ENCODE measurements around the gene NAT14.

NAT14 gene

GRCh38 chr19:55467236-55468053 is 17.5 kb upstream of the NAT14 start:
- in situ Hi-C loops (cut with MboI; ENCODE audit: low sequenced_read_pairs), result no loop called here

DNA sequence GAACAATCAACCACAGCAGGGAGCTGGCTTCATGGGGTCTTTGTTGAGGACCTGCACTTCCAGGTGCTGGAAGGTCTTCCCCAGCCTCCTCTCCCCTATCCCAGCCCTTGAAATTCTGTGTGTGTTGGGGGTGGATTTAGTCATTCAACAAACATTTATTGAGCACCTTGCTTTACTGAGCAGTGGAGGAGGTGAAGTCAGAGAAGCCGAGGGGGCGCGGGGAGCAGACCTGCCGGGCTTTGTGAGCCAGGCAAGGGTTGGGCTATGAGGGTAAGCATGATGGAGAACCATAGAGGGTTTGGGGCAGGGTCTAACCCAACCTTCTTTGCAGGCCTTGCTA is 17.0 kb upstream of the NAT14 start:
- in situ Hi-C loops (cut with MboI; ENCODE audit: low sequenced_read_pairs), result no loop called here

- in situ Hi-C loops (cut with MboI; ENCODE audit: low sequenced_read_pairs), result no loop called here
These were observed 13.7 kb upstream of the NAT14 start for GRCh38 chr19:55471266-55471665.

DNA sequence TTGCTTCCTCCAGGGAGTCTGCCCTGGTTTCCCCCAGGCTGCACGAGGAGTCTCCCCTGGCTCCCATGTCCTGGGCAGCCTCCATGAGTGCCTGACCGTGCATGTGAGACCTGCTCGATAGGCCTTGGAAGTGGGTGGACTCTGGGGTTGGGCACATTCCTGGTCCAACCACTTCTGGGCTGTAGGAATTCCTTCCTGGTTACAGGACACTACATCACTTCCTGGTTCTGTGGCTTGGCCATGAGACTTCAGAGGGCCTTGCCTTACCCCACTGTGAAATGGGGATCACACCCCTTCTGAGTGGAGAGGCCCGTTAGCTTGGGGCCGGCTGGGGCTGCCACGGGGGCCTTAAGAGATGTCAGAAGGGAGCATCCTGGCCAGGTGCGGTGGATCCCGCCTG is 12.5 kb upstream of the NAT14 start:
- in situ Hi-C loops (cut with MboI; ENCODE audit: low sequenced_read_pairs), result no loop called here

DNA sequence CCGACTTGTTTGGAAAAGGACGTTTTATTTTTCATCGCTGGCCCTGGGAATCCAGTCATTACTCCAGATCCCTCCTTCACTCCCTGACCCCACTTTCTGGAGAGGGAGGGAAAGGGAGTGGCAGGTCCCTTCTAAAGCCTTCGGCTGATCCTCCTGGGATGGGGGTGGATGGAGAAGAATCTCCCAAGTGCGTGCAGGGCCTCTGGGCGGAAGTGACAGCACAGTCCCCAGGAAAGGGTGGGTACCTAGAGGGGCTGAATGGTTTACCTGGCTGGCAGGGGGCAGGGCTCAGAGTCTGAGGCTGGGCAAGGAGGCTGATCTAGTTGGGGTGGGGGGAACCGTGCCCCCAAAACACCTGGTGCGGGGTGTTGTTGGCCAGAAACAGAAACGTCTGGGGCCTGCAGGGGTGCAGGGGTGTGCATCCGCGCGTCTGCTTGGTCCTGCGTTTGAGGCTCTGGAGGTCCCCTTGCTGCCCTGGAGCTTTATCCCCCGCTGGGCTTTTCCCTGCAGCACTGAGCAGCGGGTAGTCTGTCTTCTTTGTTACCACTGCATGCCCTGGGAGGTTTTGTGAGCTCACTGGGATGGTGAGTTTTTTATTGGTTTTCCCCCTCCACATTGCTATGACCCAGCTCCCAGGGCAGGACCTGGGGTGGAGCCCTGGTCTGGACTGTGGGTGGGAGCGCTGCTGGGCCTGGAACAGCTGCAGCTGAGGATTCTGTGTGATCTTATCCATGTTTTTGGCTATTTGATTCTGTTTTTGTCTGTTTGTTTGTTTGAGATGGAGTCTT is 11.6 kb upstream of the NAT14 start:
- in situ Hi-C loops (cut with MboI; ENCODE audit: low sequenced_read_pairs), result no loop called here

GRCh38 chr19:55474269-55475265 is 10.4 kb upstream of the NAT14 start:
- in situ Hi-C loops (cut with MboI; ENCODE audit: low sequenced_read_pairs), result no loop called here

DNA sequence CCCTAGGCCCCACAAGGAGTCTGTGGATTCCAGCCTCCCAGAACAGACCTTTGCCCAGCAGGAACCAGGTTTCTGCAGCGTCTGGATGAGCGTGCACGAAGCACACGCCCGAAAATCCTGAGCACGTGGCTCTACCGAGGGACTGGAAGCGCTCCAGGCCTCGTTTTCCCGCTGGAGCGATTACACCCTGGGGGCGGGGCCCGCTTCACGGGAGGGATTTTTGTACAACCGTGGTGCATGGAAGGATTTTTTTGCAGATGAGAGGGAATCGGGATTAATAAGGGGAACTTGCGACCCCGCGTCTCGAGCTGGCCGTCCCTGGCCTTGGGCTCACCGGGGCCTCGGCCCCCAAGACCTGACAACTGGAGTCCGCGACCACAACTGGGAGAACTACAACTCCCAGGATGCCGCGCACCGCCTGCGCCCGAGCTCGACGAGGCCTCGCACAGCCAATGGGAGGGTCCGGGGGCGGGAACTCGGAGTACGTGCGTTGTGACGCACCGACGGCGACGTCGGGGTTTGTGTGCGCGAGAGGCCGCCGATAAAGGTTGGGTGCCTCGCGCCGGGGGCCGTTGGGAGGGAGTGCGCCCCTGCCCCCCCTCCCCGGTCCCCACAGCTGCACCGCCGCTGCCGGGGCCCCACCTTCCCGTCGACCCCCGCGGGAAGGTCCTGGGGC is 8.8 kb upstream of the NAT14 start, which contains the start of gene ZNF628:
ZNF628 (plus strand) TSS at position 518 of the 676 bp plus-strand sequence. CDS start 3,294 bp downstream, outside the sequence.
- in situ Hi-C loops (cut with MboI; ENCODE audit: low sequenced_read_pairs), result no loop called here

DNA sequence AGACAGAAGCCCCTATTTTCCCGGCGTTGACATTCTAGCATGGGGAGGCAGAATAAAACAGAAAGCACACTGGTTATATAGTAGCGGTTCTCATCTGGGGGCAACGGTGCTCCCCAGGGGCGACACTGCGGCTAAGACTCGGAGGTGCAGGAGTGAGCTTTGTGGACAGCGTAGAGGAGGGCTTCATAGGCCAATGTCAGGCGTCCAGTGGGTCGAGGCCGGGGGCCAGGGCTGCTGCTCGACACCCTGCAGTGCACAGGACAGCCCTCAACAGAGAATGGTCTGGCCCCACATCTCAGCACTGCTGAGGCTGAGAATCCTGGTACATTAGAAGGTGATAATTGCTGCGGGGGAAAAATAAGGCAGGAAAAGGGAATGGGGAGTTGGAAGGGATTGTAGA is 7.1 kb upstream of the NAT14 start:
- in situ Hi-C loops (cut with MboI; ENCODE audit: low sequenced_read_pairs), result no loop called here

GRCh38 chr19:55478364-55478763 is 6.6 kb upstream of the NAT14 start:
- in situ Hi-C loops (cut with MboI; ENCODE audit: low sequenced_read_pairs), result no loop called here

DNA sequence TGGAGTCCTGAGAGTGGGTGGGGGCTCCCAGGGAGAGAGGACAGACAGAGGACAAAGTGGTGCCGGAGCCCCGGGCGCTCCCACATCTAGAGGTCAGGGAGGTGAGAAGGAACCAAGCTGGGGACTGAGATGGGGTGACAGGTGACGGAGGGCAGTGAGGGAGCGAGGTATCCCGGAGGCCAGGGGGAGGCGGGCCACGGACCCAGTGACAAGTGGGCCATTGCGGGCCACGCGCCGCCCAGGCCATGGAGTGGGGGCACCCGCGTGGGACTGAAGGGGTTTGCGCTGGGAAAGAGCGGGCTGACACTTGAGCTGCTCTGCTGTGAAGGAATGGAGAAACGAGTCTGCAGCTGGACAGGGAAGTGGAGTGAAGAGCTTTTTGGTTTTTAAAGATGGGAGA is 5.9 kb upstream of the NAT14 start:
- in situ Hi-C loops (cut with MboI; ENCODE audit: low sequenced_read_pairs), result no loop called here

DNA sequence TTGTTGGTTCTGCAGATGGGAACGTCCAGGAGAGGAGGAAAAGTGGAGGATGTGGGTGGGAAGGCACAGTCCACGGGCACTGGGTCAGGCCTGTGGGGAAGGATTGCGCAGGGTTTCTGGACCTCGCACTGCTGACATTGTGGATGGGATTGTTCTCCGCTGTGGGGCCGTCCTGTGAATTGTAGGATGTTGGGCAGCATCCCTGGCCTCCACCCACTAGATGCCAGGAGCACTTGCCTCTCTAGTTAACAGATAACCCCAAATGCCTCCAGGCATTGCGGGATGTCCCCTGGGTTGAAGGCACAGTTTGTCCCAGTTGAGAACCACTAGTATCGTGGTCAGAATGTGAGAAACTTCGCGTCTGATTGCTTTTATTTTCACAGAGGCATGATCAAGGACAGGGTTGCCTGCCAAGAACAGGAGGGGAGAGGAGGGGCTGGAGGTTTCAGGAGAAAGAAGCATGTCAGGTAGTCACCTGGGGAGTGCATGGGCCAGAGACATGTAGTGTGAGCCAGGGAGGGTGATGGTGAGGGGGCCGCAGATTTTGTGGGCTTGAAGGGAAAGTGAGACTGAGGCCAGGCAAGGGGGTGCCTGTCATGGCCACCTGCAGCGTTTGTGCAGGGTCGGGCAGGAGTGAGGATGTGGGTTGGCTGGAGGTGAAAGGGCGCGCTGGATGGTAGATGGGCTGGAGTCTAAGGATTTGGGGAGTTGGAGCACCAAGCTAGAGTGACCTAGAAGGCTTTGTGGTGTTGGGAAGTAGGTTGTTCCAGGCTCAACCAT is 5.3 kb upstream of the NAT14 start:
- in situ Hi-C loops (cut with MboI; ENCODE audit: low sequenced_read_pairs), result no loop called here

- in situ Hi-C loops (cut with MboI; ENCODE audit: low sequenced_read_pairs), result no loop called here
These were observed 3.7 kb upstream of the NAT14 start for GRCh38 chr19:55481148-55481793.

DNA sequence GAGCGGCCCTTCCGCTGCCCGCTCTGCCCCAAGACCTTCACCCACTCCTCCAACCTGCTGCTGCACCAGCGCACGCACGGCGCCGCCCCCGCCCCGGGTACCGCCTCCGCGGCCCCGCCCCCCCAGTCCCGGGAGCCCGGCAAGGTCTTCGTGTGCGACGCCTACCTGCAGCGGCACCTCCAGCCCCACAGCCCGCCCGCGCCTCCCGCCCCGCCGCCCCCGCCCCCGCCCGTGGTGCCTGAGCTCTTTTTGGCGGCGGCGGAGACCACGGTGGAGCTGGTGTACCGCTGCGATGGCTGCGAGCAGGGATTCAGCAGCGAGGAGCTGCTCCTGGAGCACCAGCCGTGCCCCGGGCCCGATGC is 3.2 kb upstream of the NAT14 start:
- in situ Hi-C loops (cut with MboI; ENCODE audit: low sequenced_read_pairs), result no loop called here

DNA sequence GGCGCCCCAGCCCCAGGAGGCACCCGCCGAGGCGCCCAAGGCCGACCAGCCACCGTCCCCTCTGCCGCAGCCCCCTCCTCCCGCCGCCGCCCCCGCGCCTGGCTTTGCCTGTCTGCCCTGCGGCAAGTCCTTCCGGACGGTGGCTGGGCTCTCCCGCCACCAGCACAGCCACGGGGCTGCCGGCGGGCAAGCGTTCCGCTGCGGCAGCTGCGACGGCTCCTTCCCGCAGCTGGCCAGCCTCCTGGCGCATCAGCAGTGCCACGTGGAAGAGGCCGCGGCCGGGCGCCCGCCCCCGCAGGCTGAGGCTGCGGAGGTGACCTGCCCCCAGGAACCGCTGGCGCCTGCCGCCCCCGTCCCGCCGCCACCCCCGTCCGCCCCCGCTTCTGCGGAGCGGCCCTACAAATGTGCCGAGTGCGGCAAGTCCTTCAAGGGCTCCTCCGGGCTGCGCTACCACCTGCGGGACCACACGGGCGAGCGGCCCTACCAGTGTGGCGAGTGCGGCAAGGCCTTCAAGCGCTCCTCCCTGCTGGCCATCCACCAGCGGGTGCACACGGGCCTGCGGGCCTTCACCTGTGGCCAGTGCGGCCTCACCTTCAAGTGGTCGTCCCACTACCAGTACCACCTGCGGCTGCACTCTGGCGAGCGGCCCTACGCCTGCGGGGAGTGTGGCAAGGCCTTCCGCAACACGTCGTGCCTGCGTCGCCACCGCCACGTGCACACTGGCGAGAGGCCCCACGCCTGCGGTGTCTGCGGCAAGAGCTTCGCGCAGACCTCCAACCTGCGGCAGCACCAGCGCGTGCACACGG is 2.6 kb upstream of the NAT14 start:
- in situ Hi-C loops (cut with MboI; ENCODE audit: low sequenced_read_pairs), result no loop called here

DNA sequence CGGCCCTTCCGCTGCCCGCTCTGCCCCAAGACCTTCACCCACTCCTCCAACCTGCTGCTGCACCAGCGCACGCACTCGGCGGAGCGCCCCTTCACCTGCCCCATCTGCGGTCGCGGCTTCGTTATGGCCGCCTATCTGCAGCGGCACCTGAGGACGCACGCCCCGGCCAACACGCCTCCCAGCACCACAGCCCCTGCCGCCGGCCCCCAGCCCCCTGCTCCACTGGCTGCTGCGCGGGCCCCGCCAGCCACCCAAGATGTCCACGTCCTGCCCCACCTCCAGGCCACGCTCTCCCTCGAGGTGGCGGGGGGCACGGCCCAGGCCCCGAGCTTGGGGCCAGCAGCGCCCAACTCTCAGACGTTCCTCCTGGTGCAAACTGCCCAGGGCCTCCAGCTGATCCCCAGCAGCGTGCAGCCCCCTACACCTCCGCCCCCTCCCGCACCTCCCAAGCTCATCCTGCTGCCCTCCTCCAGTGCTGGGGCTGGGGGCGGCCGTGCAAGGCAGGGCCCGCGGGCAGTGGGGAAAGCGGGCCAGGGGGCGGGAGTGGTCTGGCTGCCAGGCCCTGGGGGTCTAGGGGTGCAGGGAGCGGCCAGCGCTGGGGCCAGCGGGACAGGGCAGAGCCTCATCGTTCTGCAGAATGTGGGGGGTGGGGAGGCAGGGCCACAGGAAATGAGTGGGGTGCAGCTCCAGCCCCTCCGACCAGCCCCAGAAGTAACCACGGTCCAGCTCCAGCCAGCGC is 1.9 kb upstream of the NAT14 start:
- in situ Hi-C loops (cut with MboI; ENCODE audit: low sequenced_read_pairs), result no loop called here

DNA sequence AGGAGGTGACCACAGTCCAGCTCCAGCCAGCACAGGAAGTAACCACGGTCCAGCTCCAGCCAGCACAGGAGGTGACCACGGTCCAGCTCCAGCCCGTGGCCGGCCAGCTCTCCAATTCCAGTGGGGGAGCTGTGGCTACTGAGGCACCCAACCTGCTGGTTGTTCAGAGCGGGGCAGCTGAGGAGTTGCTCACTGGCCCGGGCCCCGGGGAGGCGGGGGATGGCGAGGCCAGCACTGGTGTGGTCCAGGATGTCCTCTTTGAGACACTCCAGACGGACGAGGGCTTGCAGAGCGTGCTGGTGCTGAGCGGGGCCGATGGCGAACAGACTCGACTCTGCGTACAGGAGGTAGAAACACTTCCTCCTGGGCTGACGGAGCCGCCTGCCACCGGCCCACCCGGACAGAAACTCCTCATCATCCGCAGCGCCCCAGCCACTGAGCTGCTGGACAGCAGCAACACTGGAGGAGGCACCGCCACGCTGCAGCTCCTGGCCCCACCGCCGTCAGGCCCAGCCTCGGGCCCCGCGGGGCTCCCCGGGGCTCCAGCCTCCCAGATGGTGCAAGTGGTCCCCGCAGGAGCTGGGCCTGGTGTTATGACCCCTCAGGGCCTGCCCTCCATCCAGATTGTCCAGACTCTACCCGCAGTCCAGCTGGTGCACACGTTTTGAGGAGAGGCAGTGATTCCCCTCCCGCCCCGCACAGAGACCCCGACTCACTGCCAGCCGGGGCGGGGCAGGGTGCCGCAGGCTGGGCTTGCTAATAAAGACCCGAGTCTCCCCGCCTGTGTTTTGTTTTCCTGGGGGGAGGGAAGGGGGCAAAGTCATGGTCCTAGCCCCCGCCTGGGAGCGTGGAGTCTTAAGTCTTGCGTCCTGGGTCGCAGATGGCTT is 1.0 kb upstream of the NAT14 start:
- in situ Hi-C loops (cut with MboI; ENCODE audit: low sequenced_read_pairs), result no loop called here

All from hTERT RPE-1 (cell line).